SK-N-MC (cell line): ENCODE results near the gene SH2D2A.

ENCODE experiments used
- DNase-seq: peaks from one replicate; pipeline ENCODE4 v3.0.0-alpha.2; 2011; ENCODE audit warnings: low read depth, low spot score
- H3K27ac ChIP-seq: fragments of 200-600 bp; sonication (generic); 2 replicates; pipeline ENCODE4 v1.5.1; 2016; ENCODE audit warnings: mixed run types
- H3K36me3 ChIP-seq: fragments of 200-600 bp; sonication (generic); 2 replicates; pipeline ENCODE4 v1.6.1; 2017; ENCODE audit warnings: antibody characterized with exemption, low read length, mixed read lengths; ENCODE audit not compliant: insufficient read depth
- H3K4me3 ChIP-seq: fragments of 200-600 bp; sonication (generic); 2 replicates; pipeline ENCODE4 v1.5.1; 2016
- H3K9ac ChIP-seq: fragments of 200-600 bp; sonication (generic); 2 replicates; pipeline ENCODE4 v1.8.0; 2017; ENCODE audit warnings: mixed run types, mixed read lengths; ENCODE audit not compliant: insufficient read length
- H3K9me3 ChIP-seq: fragments of 200-600 bp; sonication (generic); 2 replicates; pipeline ENCODE4 v1.6.1; 2017; ENCODE audit warnings: low read depth, mild to moderate bottlenecking, antibody characterized with exemption, low read length, moderate library complexity, mixed read lengths
- EZH2 ChIP-seq: fragments of 200-600 bp; sonication (generic); IDR thresholded peaks from one replicate; pipeline ENCODE4 v1.6.1; 2017; ENCODE audit warnings: antibody characterized with exemption
- FOXP2 ChIP-seq: optimal IDR thresholded peaks from 2 replicates; pipeline ENCODE3; 2011; ENCODE audit warnings: mild to moderate bottlenecking, moderate library complexity; ENCODE audit not compliant: insufficient read depth; ENCODE audit errors: extremely low read length, control extremely low read depth
- POLR2AphosphoS5 ChIP-seq: IDR thresholded peaks from 2 replicates; pipeline ENCODE4 v1.6.1; 2012; ENCODE audit warnings: mild to moderate bottlenecking, low read depth, low read length, borderline replicate concordance

The SH2D2A gene

DNA sequence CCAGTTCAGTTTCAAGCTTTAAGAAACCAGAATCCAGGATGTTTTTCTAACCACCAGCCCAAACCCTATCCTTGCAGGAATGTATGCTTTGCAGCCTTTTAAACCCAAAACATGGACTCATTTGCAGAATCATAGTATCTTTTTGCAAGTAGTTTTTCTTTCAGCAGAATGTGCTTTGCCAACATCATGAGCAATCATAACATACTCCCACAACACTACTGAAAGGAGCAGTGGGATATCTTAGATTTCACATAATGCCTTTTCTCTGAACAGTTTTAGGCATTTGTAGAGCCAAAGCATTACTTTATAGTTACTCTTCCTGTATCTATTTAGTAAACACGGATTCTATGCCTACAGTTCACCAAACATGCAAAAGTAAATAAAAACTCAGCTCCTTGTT is 10.0 kb upstream of the SH2D2A start:
- Histone ChIP-seq H3K4me3 (no peak overlapping the region), H3K36me3 (no peaks in the 10 kb centered on the region), H3K9ac (no peak overlapping the region), H3K9me3 (no peaks in the 10 kb centered on the region), H3K27ac (no peak overlapping the region)
- DNase-seq = no peak
- TF ChIP-seq FOXP2 (no peak), POLR2AphosphoS5 (no peak), EZH2 (no peak)

DNA sequence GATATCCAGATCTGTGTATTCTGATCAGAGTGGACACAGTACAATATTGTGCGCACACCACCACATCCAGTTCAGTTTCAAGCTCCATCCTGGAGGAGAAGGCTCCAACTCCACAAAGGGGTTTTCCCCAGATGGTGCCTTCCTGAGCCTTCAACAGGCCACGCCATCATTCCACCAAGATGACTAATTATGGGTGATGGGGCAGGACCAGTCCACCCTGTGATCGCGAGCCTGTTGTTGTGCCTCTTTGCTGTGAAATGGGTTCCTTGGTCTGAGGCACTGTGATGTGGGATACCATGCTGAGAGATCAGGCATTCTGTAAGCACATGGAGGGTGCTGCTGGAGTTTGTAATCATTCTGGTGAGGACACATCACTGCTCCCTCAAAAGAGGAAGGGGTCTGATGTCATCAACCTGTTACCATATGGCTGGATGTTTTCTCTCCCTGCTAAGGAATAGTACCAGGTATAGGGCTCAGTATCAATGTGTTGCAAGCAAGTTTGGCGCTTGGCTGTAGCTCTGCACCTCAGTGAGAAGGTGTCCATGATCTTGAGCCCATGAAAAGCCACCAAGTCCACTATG is 6.7 kb upstream of the SH2D2A start:
- no peaks in the 10 kb centered on the region for H3K9me3 ChIP-seq
- H3K27ac ChIP-seq = no peak overlapping the region
- no peak overlapping the region for H3K4me3 ChIP-seq
- DNase-seq = no peak
- no peaks in the 10 kb centered on the region for H3K36me3 ChIP-seq
- H3K9ac ChIP-seq = no peak overlapping the region
- no peak for TF ChIP-seq EZH2
- no peak for TF ChIP-seq POLR2AphosphoS5
- no peak for TF ChIP-seq FOXP2

DNA sequence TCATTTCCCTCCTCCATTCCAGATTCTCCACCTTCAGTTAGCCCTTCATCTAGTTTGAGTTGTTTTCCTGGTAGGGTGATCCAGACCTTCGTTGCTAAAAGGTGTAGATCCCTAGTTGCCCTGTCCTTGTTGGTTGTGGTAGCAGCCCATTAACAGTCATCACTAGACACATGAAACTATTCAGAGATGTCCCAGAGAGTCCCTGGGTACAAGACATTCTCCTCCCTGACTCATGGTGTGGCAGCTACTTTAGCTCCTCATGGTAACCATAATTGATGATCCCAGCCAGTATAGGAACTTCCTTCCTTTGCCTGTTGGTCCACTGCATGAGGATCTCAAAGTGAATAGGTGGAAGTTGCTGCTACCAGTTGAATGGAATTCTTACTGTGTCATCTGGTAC is 6.0 kb upstream of the SH2D2A start:
- DNase-seq = no peak
- Histone ChIP-seq H3K27ac (no peak overlapping the region), H3K9me3 (no peaks in the 10 kb centered on the region), H3K4me3 (no peak overlapping the region), H3K36me3 (no peaks in the 10 kb centered on the region), H3K9ac (no peak overlapping the region)
- no peak for TF ChIP-seq POLR2AphosphoS5
- no peak for TF ChIP-seq FOXP2
- no peak for TF ChIP-seq EZH2

DNA sequence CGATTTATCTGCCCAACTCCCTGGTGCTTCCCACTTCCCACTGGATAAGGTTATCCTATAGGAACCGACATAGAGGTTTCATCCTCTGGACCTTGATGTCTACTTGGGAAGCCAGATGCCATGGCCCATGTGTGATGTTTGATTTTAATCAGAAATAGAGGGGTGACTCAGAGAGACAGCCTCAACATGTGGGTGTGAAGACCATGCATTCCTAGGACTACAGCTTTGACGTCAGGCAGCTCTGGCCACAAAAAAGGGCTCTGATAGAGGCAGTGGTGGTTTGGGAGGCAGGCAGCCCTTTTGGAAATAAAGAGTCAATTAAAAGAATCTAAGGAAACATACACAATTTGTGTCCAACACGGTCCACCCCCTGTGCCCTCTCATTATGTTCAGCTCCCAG is 5.2 kb upstream of the SH2D2A start:
- no peaks in the 10 kb centered on the region for H3K9me3 ChIP-seq
- TF ChIP-seq EZH2 = no peak
- no peak for TF ChIP-seq FOXP2
- TF ChIP-seq POLR2AphosphoS5 = no peak
- H3K4me3 ChIP-seq = no peak overlapping the region
- no peak for DNase-seq
- H3K27ac ChIP-seq = no peak overlapping the region
- no peaks in the 10 kb centered on the region for H3K36me3 ChIP-seq
- no peak overlapping the region for H3K9ac ChIP-seq

DNA sequence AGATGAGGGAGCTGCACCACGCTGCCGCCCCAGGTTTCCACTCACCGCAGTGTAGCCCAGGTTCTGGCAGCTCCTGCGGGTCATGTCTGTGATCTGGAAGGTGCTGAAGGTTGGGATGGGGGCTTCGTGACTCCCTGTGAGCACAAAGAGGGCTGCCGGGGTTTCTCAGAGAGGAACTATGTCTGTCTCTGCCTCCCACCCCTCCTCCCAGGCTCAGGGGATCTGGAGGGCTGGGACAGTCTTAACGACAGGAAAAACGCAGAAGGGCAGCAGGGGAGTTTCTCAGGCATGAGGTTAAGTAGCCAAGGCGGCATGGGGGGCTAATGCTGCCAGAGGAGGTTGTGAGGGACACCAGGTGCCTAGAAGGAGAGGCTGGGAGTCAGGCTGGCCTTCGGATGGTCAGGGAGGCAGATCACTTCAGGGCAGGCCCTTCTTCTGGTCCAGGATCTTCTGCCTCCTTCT is 656 bp downstream of the SH2D2A start:
- H3K27ac ChIP-seq = no peak overlapping the region
- DNase-seq = no peak
- H3K9ac ChIP-seq = peak overlapping the region; percentile 32
- H3K9me3 ChIP-seq = no peaks in the 10 kb centered on the region
- no peaks in the 10 kb centered on the region for H3K36me3 ChIP-seq
- TF ChIP-seq POLR2AphosphoS5 (no peak), EZH2 (no peak), FOXP2 (no peak)
- no peak overlapping the region for H3K4me3 ChIP-seq

DNA sequence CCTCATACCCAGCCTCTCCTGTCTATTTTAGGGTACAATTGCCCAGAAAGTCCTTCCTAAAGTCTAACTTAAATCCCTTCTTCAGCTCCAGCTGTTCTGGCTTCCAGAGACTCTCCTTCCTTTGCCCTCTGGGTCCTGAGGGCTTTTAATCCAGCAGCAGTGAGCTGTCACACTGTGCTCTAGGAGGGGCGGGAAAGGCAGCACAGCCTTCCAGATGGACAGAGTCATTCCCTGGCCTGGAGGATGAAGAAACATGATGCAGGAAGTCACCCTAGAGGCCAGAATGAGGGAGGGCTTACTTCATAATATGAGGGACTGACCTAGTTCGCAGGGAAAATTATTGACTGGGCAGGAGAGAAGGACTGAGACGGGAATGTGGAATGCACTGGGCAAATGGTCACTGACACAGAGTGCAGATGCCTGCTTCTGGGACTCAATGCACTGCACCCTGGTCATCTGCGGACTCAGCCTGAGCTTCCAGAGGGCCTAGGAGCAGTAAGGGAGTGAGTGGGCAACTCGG is 1.3 kb downstream of the SH2D2A start:
- Histone ChIP-seq H3K9ac (no peak overlapping the region), H3K27ac (no peak overlapping the region), H3K36me3 (no peaks in the 10 kb centered on the region), H3K4me3 (no peak overlapping the region), H3K9me3 (no peaks in the 10 kb centered on the region)
- TF ChIP-seq FOXP2 = no peak
- no peak for TF ChIP-seq POLR2AphosphoS5
- TF ChIP-seq EZH2 = no peak
- no peak for DNase-seq

DNA sequence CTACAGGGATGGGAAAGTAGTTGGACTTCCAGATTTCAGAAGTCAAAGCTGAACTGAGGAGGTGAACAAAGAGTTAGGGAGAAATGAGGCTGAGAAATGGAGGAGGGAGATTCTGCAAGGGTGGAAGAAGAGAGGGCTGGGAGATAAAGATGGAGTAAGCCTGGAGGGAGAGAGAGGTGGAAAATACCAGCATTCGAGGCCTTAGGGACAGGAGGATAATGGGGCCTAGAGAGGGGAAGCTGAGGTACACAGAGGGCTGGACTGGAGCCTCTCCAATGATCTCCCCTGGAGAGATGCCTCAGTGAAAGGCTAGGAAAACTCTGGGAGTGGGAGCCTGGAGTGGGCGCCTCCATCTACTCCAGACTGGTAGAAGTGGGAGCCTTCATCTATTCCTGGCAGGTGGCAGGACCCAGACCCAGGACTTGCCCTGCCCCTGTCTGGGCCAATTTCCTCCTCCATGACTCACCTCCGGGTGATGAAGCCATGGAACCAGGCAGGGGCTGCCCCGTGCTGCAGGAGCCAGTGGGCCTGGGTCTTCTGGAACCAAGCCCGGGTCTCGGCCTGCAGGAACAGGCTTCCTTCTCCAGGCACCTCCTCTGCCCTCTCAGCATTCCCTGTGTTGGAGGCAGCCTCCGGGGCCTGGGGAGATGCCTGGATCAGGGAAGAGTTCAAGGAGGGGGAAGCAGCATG is 1.9 kb downstream of the SH2D2A start:
- Histone ChIP-seq H3K27ac (no peak overlapping the region), H3K36me3 (no peaks in the 10 kb centered on the region), H3K4me3 (no peak overlapping the region), H3K9me3 (no peaks in the 10 kb centered on the region), H3K9ac (no peak overlapping the region)
- no peak for DNase-seq
- TF ChIP-seq EZH2 (no peak), POLR2AphosphoS5 (no peak)

DNA sequence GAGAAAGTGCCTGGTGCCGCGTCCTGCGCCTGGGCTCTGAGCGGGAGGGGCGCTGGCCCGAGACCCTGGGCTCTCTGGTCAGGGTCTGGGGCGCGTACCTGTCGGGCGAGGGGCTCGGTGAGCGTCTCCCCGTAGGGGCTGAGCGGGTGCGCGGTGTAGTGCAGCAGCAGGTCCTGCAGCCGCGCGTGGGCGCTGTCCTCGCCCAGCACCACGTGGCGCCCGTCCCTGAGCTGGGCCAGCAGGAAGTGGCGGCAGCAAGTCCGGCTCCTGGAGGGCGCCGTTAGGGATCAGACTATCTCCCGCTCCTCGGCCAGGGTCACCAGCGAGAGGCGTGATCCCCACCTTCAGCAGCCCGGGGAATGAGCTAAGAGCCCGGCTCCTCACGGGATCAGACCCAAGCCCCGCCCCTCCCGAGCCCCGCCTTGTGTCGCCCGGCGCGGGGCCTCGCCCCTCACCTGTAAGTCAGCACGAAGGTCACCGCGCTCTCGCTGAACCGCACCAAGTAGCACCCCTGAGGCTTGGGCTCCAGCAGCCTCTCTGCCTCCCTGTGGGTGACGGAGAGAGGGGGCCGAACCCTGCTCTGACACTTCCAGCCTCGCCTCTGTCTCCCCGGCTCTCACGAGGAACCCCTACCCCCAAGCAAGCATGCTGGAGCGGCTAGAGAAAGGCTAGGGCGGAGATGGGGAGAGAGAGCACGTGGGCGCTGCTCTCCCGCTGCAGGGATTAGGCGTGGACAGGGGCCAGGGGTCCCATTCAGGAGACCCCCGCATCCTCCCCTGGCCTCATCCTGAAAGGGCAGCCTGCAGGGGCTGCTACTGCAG is 2.7 kb downstream of the SH2D2A start:
- H3K4me3 ChIP-seq = peak overlapping the region; percentile 23
- H3K36me3 ChIP-seq = no peaks in the 10 kb centered on the region
- no peak overlapping the region for H3K9ac ChIP-seq
- TF ChIP-seq EZH2 (no peak), FOXP2 (no peak), POLR2AphosphoS5 (peak; percentile 17; the same call in 1 of the 2 replicates)
- DNase-seq = no peak
- no peak overlapping the region for H3K27ac ChIP-seq
- H3K9me3 ChIP-seq = no peaks in the 10 kb centered on the region
